Mesenteric fat pad (tissue), 1 donor: ENCODE results near the gene CACNG1. TPM values are rescaled to one million over a fixed set of nuclear protein-coding genes. Genes with fewer than 3 reads are reported as not detected.
"Not testable (repeated sequence)": the region's sequence is repeated elsewhere in the genome, so short reads cannot be mapped to it uniquely, and the experiment has no call there.

Experiments used
- DNase-seq: peaks from one replicate; pipeline ENCODE4 v3.0.0-alpha.2; 2020; ENCODE audit warnings: low spot score
- total RNA-seq: library from RNA; stranded (reverse); fragmentation: NEBNext Ultra II Directional; extraction: Animal tissue kit (Norgen Biotek cat#: 25700); gene quantifications from one replicate; pipeline ENCODE4 v1.2.1, GENCODE V29; 2021
- donor health status: DM: yes; HTN: yes; CAD: no.

CACNG1 gene
- total RNA-seq, 1 donor from 2014 or later = not detected

- DNase-seq = no peak
These were observed 31.9 kb downstream of the CACNG1 start for GRCh38 chr17:67076290-67076689.

GRCh38 chr17:67078292-67078691 is 33.9 kb downstream of the CACNG1 start:
- DNase-seq = no peak

- DNase-seq = no peak
These were observed 35.1 kb downstream of the CACNG1 start for GRCh38 chr17:67079491-67079890.

GRCh38 chr17:67080804-67081203 is 36.5 kb downstream of the CACNG1 start:
- DNase-seq = no peak

- DNase-seq = no peak
These were observed 37.8 kb downstream of the CACNG1 start for GRCh38 chr17:67082107-67082506.

GRCh38 chr17:67085406-67085805 is 41.1 kb downstream of the CACNG1 start:
- DNase-seq = no peak

GRCh38 chr17:67088639-67089038 is 44.3 kb downstream of the CACNG1 start:
- no peak for DNase-seq

GRCh38 chr17:67090341-67090740 is 46.0 kb downstream of the CACNG1 start:
- no peak for DNase-seq

GRCh38 chr17:67092291-67092690 is 47.9 kb downstream of the CACNG1 start:
- no peak for DNase-seq

- DNase-seq = not testable (repeated sequence)
These were observed 48.4 kb downstream of the CACNG1 start for GRCh38 chr17:67092710-67093109.

- DNase-seq = no peak
These were observed 49.0 kb downstream of the CACNG1 start for GRCh38 chr17:67093348-67093747.

- DNase-seq = not testable (repeated sequence)
These were observed 50.9 kb downstream of the CACNG1 start for GRCh38 chr17:67095291-67095690.

GRCh38 chr17:67095803-67096202 is 51.4 kb downstream of the CACNG1 start:
- no peak for DNase-seq

GRCh38 chr17:67096609-67097008 is 52.3 kb downstream of the CACNG1 start:
- DNase-seq = no peak

GRCh38 chr17:67098006-67098405 is 53.7 kb downstream of the CACNG1 start:
- no peak for DNase-seq

- DNase-seq = not testable (repeated sequence)
These were observed 60.3 kb downstream of the CACNG1 start for GRCh38 chr17:67104641-67105040.

GRCh38 chr17:67105213-67105612 is 60.9 kb downstream of the CACNG1 start:
- no peak for DNase-seq

Other genes with a start within 250 kb of the CACNG1 start
- gene CACNG5, start 209.4 kb upstream of the CACNG1 start, total RNA-seq = not detected
- gene CACNG4, start 79.8 kb upstream of the CACNG1 start, total RNA-seq = not detected
- gene HELZ, start 200.6 kb downstream of the CACNG1 start, total RNA-seq = 68.8 TPM